ENCODE results near the gene FOXP1. TPM values are rescaled to one million over a fixed set of nuclear protein-coding genes. Genes with fewer than 3 reads are reported as not detected.

Gene FOXP1
- total and polyA plus RNA-seq, 2 of the 8 experiments (the other 6 are each of a cell fraction or from before 2014, with no cell fraction given): 13.9 to 25.4 TPM

GRCh38 chr3:71282976-71283375, 300.6 kb downstream of the FOXP1 start (continued):
- TF ChIP-seq RXRA (IDR thresholded peaks at IDR 0.05; ENCODE audit: insufficient read depth, low read depth, low read length) (no peak), SRF (IDR thresholded peaks at IDR 0.05; ENCODE audit: low read depth, low read length) (no peak), RNF2 (IDR thresholded peaks at IDR 0.05; ENCODE audit: borderline replicate concordance, low read depth, low read length, missing control alignments, poor library complexity, severe bottlenecking) (no peak), CREB1 (IDR thresholded peaks at IDR 0.05) (no peak), KDM5A (IDR thresholded peaks at IDR 0.05; ENCODE audit: low read length) (no peak)
- TF ChIP-seq, protein P1, sequence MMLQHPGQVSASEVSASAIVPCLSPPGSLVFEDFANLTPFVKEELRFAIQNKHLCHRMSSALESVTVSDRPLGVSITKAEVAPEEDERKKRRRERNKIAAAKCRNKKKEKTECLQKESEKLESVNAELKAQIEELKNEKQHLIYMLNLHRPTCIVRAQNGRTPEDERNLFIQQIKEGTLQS (IDR thresholded peaks at IDR 0.05; ENCODE audit: insufficient read depth, low read depth, low read length): no peak

All from H1 (cell line).